GM19240 (cell line): ENCODE measurements around the gene CEACAM16.

ENCODE experiments used
- DNase-seq: peaks from one replicate; pipeline ENCODE4 v3.0.0; 2011; ENCODE audit warnings: low spot score; ENCODE audit not compliant: insufficient read length

The CEACAM16 gene

GRCh38 chr19:44758596-44758995 lies 59.6 kb downstream of the CEACAM16 start:
- DNase-seq: no peak

GRCh38 chr19:44759083-44759804 lies 60.3 kb downstream of the CEACAM16 start:
- no peak for DNase-seq
